MM.1S (cell line): Measurements from ENCODE around the gene CLASP1.

ENCODE experiments used
- CTCF ChIP-seq: fragments of 300-600 bp; sonication (generic); IDR thresholded peaks from 2 replicates; pipeline ENCODE4 v1.5.1; 2016; ENCODE audit warnings: antibody characterized with exemption, low read length, mixed read lengths
- EZH2 ChIP-seq: fragments of 300-600 bp; sonication (generic); optimal IDR thresholded peaks from 2 replicates; pipeline ENCODE3; 2017; ENCODE audit warnings: low read depth, mild to moderate bottlenecking, antibody characterized with exemption, low read length, mixed read lengths
- EZH2phosphoT487 ChIP-seq: fragments of 300-600 bp; sonication (generic); IDR thresholded peaks from 2 replicates; pipeline ENCODE4 v1.6.1; 2018; ENCODE audit warnings: antibody characterized with exemption, low read length

DNA sequence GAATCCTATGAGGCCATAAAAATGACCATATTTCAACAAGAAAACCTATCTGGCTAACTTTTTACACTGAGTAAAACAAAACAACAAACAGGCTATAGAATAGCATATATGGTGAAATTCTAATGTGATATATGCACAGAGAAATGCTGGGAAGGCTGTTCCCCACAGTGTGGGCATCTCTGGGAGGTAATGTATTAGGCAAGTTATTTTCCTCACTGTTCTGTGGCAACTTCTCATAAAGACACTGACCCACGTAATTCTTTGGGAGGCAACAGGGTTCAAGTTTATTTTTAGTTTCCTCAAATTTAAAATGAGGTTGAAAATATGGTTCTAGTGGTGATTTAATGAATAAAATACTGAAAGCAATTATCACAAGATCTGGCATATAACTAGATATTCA is 71.9 kb downstream of the CLASP1 start:
- TF ChIP-seq EZH2 (no peak), CTCF (no peak), EZH2phosphoT487 (no peak)
